AG04449 (cell line): ENCODE data around the gene AHRR.

Experiments
- CTCF ChIA-PET: fragments of 350-600 bp; formaldehyde crosslinking; extraction: SDS; loops from one replicate; lab custom pipeline; 2021; ENCODE audit warnings: antibody characterized with exemption; lab: Yijun Ruan, JAX
- POLR2A ChIA-PET: fragments of 400-600, 350-600 bp; formaldehyde crosslinking; extraction: SDS; loops from one replicate; lab custom pipeline; 2020; ENCODE audit warnings: antibody characterized with exemption, inconsistent platforms; lab: Yijun Ruan, JAX
- DNase-seq: peaks from one replicate; pipeline ENCODE4 v3.0.0-alpha.2; 2010; ENCODE audit warnings: low read depth, low spot score
- H3K4me3 ChIP-seq: 2 replicates; pipeline ENCODE4 v1.5.1; 2011; ENCODE audit warnings: low read depth, mild to moderate bottlenecking, control low read depth, low read length
- TF ChIP-seq, protein P1 (sequence below): IDR thresholded peaks from one replicate; pipeline ENCODE4 v1.5.1; 2011; ENCODE audit warnings: mild to moderate bottlenecking, moderate library complexity, low read length, control low read depth, inconsistent platforms; ENCODE audit not compliant: insufficient read depth; ENCODE audit errors: missing control alignments

Gene AHRR

DNA sequence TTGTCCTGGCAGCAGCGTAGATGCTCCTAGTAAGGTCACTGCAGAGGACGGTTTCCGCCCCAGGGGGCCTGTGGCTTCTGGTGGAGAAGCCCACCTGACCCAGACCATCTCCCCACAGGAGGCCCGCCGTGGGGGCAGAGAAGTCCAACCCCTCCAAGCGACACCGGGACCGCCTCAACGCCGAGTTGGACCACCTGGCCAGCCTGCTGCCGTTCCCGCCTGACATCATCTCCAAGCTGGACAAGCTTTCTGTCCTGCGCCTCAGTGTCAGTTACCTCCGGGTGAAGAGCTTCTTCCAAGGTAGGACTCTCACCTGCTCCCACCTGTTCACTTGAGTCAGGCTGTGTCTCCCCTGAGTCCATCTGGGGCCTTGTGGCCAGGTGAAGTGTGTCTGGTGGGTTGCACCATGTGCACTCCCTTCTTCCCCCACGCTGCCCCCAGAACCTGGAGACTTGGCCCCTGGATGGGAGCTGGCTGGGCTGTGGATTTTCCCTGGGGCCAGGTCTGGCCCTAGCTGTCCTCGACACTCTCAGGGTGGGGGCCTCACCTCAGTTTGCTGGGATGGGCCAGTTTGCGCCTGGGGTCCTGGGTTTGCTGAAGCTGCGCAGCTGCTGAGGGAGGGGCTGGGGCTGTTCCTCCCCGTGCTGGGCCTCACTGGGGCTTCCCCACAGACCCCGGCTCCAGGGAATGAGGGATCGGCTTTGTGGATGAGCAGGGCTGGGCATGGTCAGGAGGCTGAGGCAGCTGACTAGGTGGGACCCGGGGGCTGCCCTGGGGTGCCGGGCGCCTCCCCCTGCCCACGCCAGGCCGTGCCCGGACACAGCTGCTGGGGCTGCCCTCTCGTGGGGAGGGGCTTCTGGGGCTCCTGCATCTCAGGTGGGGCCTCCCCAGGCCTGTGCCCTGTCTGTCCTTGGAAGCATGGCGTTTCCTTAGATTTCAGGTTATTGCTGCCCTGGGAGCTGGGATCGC, 32.4 kb downstream of the AHRR start:
- H3K4me3 ChIP-seq, result no peak overlapping the region
- TF ChIP-seq, protein P1, sequence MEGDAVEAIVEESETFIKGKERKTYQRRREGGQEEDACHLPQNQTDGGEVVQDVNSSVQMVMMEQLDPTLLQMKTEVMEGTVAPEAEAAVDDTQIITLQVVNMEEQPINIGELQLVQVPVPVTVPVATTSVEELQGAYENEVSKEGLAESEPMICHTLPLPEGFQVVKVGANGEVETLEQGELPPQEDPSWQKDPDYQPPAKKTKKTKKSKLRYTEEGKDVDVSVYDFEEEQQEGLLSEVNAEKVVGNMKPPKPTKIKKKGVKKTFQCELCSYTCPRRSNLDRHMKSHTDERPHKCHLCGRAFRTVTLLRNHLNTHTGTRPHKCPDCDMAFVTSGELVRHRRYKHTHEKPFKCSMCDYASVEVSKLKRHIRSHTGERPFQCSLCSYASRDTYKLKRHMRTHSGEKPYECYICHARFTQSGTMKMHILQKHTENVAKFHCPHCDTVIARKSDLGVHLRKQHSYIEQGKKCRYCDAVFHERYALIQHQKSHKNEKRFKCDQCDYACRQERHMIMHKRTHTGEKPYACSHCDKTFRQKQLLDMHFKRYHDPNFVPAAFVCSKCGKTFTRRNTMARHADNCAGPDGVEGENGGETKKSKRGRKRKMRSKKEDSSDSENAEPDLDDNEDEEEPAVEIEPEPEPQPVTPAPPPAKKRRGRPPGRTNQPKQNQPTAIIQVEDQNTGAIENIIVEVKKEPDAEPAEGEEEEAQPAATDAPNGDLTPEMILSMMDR, result no peak
- ChIA-PET POLR2A (no interaction called here), CTCF (interaction anchor here (0.9 to 2.1 kb wide), 4 partner anchors 10 to 16 kb away, joined by 3 to 9 read pairs (median 4); no protein-coding TSS in a partner anchor)
- no peak for DNase-seq

DNA sequence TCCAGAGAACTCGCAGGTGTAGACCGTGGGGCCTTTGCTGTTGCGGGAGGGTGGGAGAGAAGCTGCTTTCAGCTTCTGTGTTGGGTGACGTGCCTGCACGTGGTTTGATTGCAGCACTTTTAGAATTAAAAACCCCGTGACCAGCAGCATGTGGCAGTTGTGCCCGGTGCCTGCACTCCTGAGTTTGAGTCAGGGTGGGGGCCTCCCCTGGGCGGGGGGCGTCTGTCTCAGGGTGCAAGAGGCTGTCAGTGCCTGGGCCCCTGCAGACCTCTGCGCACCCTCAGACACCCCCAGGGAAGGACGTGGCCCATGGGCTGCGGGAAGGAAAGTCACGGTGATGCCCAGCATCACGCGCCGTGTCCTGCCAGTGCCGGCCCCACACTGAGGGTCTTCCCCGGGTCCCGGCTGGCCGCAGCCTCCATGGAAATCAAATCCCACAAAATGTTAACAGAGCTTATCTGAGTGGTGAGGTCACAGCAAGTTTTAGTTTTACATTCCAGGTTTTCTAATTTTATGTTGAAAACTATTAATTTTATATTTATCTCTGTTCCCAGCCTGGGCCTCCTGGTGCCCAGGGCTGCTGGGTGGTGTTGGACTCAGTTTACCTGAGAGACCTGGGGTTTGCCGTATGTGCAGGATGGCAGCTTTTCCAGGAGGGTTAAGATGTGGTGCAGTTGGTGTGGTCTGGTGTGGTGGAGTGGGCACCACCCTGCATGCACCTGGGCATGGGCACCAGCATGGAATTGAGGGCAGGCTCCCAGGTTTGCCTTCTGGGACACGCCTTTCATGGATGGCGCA, 33.3 kb downstream of the AHRR start:
- DNase-seq, result no peak
- ChIA-PET POLR2A (no interaction called here), CTCF (interaction anchor here (1.4 to 1.7 kb wide), 2 partner anchors 9 to 83 kb away, joined by 4 read pairs; no protein-coding TSS in a partner anchor)
- H3K4me3 ChIP-seq, result no peak overlapping the region
- TF ChIP-seq, protein P1, result no peak

DNA sequence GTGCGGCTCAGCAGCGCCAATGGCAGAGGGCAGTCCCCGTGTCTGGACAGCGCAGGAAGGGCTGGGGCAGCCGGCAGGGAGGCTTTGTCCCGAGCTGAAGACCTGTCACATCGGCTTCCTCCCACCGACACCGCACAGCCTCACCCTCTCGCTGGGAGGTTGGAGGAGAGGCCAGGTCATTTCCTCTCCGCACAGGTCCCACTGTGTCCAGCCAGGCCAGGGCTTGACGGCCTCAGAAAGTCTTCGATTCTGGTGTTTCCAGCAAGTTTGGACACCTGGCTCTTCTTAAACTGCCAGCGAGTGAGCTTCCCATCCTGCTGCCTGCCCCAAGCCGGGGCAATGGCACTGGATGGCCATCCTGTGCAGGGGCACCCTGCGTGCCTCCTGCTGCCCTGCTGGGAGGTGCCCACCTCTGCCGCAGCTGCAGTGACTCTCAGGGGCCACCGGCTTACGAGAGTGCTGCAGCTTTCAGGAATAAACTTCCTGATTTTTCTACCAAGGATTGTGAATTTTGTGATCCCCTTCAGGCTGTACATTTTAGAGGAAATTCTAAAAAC, 33.9 kb downstream of the AHRR start:
- no peak overlapping the region for H3K4me3 ChIP-seq
- CTCF ChIA-PET, result interaction anchor here (1.4 to 1.7 kb wide), 2 partner anchors 8 to 82 kb away, joined by 4 read pairs; no protein-coding TSS in a partner anchor
- TF ChIP-seq, protein P1, result no peak
- no peak for DNase-seq
- POLR2A ChIA-PET, result interaction anchor here (0.5 kb wide), 1 partner anchor 116 kb away, joined by 3 read pairs; no protein-coding TSS in a partner anchor

DNA sequence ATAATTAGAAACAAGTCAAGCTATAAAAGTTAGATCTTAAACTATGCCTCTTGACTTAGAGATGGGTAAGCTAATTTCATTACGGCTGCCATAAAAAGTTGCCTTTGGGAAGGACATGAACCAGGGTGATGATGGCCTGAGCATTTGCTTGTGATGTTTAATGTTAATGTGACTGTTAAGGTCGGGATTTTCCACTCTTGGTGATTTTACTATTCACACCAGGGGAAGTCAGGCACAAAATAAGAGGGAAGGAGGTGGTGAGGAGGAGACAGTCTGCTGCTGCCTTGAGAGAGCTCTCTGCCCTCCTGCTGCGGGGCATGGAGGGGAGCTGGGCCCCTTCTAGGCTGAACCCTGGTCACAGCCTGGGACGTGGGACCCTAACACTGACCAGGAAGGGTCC, 34.4 kb downstream of the AHRR start:
- no peak for DNase-seq
- ChIA-PET POLR2A (interaction anchor here (0.5 kb wide), 1 partner anchor 116 kb away, joined by 3 read pairs; no protein-coding TSS in a partner anchor), CTCF (interaction anchor here (1.4 kb wide), 1 partner anchor 81 kb away, joined by 4 read pairs; no protein-coding TSS in a partner anchor)
- no peak overlapping the region for H3K4me3 ChIP-seq
- TF ChIP-seq, protein P1, result no peak

DNA sequence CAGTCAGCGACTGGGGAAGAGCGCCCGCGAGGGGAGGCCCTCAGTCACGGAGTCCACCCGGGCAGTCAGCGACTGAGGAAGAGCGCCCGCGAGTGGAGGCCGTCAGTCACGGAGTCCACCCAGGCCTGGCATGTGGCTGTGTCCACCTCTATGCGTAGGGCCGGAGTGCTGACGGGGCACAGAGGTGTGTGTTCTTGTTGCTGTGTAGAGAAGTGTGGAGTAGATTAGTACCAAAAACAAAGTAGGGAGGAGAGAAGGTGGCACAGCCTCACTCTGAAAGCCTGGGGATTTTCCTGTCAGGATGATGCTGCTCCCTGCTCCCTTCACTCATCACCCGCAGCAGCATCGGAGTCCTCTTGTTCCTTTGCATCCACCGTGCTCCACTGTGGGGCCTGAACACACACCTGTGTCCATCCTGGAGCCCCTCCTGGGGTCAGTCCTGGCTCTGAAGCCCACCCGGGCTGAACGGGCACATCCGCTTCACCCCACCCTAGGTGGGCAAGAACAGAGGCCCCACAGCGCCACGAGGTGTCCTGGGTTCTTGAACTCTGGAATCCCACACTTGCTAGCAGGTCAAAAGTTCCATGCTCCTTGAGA, 37.9 kb downstream of the AHRR start:
- ChIA-PET POLR2A (no interaction called here), CTCF (no interaction called here)
- TF ChIP-seq, protein P1, result no peak
- H3K4me3 ChIP-seq, result no peak overlapping the region
- DNase-seq, result no peak
